NOMO-1 treated with DMSO at 0.1 percent for 48 hours (cell line): ENCODE results near the gene VLDLR.

Experiments used
- DNase-seq: peaks from one replicate; lab custom pipeline; 2025; ENCODE audit not compliant: unreplicated experiment; lab: John Stamatoyannopoulos, UW

The VLDLR gene

GRCh38 chr9:2621722-2622460, at the start of gene VLDLR:
Gene VLDLR, plus strand, starts transcription at chr9:2621787. Its CDS starts 403 bp downstream, at chr9:2622190.
- no peak for DNase-seq

GRCh38 chr9:2574203-2574602, 47.4 kb upstream of the VLDLR start:
- no peak for DNase-seq

- DNase-seq, result no peak
Measured at GRCh38 chr9:2576631-2577030, 45.0 kb upstream of the VLDLR start.

GRCh38 chr9:2583308-2584013, 38.1 kb upstream of the VLDLR start:
- no peak for DNase-seq

GRCh38 chr9:2591967-2592366, 29.6 kb upstream of the VLDLR start:
- no peak for DNase-seq

- peak; percentile 30 for DNase-seq
Measured at GRCh38 chr9:2593744-2594143, 27.8 kb upstream of the VLDLR start.

- DNase-seq, result no peak
Measured at GRCh38 chr9:2595973-2596372, 25.6 kb upstream of the VLDLR start.

GRCh38 chr9:2597483-2597882, 24.1 kb upstream of the VLDLR start:
- no peak for DNase-seq

- no peak for DNase-seq
Measured at GRCh38 chr9:2599896-2600295, 21.7 kb upstream of the VLDLR start.

GRCh38 chr9:2600307-2600706, 21.3 kb upstream of the VLDLR start:
- no peak for DNase-seq

GRCh38 chr9:2601785-2602378, 19.7 kb upstream of the VLDLR start:
- DNase-seq, result no peak

- peak; percentile 69 for DNase-seq
Measured at GRCh38 chr9:2602704-2603116, 18.9 kb upstream of the VLDLR start.

GRCh38 chr9:2603621-2604020, 18.0 kb upstream of the VLDLR start:
- no peak for DNase-seq

- DNase-seq, result no peak
Measured at GRCh38 chr9:2605246-2605645, 16.3 kb upstream of the VLDLR start.

GRCh38 chr9:2608276-2608675, 13.3 kb upstream of the VLDLR start:
- no peak for DNase-seq

- no peak for DNase-seq
Measured at GRCh38 chr9:2610985-2611384, 10.6 kb upstream of the VLDLR start.

- no peak for DNase-seq
Measured at GRCh38 chr9:2611961-2612360, 9.6 kb upstream of the VLDLR start.

- no peak for DNase-seq
Measured at GRCh38 chr9:2613730-2614271, 7.8 kb upstream of the VLDLR start.

GRCh38 chr9:2615497-2615896, 6.1 kb upstream of the VLDLR start:
- no peak for DNase-seq

GRCh38 chr9:2616692-2617377, 4.8 kb upstream of the VLDLR start:
- no peak for DNase-seq

- no peak for DNase-seq
Measured at GRCh38 chr9:2618289-2618688, 3.3 kb upstream of the VLDLR start.
